Measurements from ENCODE around the gene SEL1L2.
A peak's percentile ranks its signal among the peaks of the same experiment; 100 is the strongest.
"Not testable (repeated sequence)": the region's sequence is repeated elsewhere in the genome, so short reads cannot be mapped to it uniquely, and the experiment has no call there.

The SEL1L2 gene, protein sequence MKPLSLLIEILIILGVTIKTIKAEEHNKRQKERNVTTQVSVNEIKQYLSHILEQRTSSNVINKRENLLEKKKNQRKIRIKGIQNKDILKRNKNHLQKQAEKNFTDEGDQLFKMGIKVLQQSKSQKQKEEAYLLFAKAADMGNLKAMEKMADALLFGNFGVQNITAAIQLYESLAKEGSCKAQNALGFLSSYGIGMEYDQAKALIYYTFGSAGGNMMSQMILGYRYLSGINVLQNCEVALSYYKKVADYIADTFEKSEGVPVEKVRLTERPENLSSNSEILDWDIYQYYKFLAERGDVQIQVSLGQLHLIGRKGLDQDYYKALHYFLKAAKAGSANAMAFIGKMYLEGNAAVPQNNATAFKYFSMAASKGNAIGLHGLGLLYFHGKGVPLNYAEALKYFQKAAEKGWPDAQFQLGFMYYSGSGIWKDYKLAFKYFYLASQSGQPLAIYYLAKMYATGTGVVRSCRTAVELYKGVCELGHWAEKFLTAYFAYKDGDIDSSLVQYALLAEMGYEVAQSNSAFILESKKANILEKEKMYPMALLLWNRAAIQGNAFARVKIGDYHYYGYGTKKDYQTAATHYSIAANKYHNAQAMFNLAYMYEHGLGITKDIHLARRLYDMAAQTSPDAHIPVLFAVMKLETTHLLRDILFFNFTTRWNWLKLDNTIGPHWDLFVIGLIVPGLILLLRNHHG

DNA sequence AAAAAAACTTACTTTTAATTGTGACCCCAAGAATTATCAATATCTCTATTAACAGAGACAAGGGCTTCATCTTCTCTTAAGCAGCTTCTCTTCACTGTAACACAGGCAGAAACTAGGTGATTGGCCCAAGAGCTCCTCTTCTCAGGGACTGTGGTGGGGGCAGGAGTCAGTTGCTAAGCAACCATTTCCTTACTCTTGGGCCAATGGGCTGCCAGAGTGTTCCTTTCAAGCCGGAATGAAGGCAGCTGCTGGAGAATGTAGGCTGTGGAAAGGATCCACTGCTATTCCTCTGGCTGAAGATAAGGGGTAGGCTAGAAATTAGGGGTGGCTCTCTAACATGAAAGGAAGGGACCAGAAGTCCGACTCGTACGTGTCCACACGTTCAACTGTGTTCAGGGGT, at the start of gene SEL1L2:
Gene SEL1L2 (minus strand): TSS at position 150 of the 400 bp plus-strand sequence. CDS start 80 bp downstream, at position 70.
- DNase-seq: no peak

DNA sequence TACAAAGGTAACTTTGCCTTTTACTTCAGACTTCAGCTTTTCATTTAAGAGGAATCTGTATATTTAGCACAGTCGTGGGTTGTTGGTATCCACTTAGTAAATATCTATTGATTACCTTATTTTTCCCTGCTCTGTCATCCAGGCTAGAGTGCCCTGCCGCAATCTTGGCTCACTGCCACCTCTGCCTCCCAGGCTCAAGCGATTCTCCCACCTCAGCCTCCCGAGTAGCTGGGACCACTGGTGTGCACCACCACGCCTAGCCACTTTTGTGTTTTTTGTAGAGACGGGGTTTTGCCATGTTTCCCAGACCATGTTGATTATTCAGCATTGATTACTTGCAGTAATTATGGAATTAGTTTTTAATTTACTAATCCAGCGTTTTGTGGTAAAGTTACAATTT, 46.2 kb upstream of the SEL1L2 start:
- no peak for DNase-seq

DNA sequence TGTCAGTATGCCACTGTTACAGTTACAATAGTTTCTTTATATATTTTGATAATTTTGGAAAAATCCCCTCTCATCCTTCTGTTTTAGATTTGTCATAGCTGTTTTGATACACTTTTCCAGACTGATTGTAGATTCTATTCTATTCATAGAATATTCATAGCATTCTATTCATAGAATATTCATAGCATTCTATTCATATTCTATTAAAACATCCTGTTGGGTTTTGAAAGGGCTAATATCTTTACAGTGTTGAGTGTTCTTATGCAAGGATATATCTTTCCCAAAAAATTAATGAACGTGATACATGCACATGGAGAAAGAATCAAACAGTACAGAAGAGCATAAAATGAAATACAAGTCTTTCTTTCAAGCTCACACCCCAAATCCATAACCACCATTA, 42.9 kb upstream of the SEL1L2 start:
- DNase-seq: no peak

DNA sequence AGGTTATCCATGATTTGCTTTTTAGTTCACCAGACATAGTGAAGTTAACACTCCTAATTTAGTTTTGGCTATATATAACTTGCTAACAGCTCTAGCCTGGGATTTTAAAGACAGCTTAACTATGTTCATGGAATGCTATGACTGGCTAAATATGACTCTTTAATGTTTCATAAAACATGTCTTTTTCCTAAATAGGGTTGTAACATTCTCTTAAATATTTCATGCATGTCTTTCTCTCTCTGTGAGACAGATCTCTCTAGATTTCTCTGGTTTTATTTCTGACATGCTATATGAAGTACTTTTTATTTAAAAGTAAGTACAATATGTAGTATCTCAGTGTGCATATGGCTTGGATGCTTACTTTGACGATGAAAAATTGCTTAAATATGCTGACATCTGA, 40.6 kb upstream of the SEL1L2 start:
- no peak for DNase-seq

DNA sequence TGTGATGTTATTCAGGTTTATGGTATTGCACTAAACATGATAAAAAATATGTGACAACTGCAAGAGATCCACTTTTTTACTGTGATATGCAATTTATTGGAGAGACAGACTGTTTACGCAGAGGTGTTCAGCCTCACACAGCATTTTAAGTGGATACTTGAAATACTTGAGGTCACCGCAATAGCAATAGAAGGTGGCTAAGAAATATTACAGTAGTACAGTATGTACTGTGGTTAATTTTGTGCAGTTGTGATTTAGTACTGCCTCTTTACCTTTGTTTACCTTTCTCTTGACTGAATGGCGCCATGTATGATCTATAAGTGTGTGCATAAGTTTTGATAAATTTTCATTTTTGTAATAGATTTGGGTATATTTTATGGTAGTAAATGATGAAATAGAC, 22.3 kb upstream of the SEL1L2 start:
- DNase-seq: no peak

DNA sequence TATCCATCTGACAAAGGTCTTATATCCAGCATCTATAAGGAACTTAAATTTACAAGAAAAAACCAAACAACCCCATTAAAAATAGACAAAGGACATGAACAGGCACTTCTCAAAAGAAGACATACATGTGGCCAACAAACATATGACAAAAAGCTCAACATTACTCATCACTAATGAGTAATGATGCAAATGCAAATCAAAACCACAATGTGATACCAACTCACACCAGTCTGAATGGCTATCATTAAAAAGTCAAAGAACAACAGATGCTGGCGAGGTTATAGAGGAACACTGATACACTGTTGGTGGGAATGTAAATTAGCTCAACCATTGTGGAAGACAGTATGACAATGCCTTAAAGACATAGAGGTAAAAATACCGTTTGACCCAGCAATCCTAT, 18.8 kb upstream of the SEL1L2 start:
- no peak for DNase-seq

DNA sequence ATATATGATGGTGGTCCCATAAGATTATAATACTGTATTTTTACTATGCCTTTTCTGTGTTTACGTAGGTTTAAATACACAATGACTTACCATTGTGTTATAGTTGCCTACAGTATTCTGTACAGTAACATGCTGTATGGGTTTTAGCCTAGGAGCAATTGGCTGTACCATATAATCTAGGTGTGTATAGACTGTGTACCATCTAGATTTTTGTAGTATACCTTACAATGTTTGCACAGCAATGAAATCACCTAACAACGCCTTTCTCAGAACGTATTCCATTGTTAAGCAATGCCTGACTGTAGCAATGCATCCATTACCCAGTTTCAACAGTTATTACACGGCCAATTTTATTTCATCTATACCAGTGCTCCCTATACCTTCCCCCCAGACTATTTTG, 15.6 kb upstream of the SEL1L2 start:
- DNase-seq: no peak

DNA sequence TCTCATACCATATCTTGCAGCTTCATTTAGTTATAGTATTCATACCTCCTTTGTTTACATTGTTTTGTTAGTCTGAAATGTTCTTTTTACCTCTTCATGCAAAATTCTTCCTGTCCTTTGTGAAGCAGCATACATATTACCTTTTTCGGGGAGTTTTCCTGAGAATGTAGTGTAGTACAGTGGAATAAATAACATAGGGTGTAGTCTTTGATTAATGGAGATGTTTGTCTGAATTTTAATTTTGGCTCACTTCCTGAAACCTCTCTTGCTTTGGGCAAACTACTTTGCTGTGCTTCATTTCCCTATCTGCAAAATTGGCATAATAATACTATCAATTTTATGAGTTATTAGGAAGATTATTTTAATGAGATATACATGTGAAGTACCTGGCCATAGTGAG, 10.5 kb upstream of the SEL1L2 start:
- DNase-seq: no peak

DNA sequence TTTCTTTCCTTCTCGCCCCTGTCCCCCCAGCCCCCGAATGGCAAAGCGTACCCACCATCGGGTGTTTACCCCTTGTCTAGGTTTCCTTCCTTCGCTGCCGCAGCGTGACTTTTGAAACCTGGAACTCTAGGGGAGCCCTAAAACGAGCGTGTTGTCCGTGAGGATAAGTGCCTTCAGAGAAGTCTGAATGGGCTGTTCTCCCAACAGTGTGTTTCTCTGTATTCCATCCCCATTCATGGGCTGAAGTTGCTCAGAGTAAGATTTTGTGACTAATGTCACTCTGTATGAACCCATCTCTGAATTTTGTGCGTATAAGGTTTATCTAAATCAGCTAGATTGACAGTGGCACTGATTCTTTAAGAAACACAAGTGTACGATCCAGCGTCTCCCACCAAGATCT, 5.9 kb upstream of the SEL1L2 start:
- peak in 7 of 56 donors; percentile 8 to 42 (median 18) for DNase-seq

DNA sequence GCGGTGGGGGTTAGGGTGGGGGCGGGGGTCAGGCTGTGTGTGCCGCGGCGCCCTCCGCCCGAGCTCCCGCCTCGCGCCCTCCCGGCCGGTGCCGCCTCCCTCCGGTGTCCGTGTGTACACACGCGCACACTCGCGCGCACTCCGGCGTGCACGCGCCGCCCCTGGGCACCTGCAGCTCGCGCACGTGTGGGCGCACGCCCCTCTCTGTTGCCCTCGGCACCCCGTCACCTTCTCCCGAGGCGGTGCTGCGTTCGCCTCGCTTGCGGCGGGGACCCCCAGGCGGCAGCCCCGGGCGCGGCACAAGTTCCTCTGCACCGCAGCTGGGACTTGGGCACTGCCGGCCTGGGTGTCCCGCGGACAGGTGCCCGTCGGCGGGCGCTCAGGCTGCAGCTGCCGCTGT, 5.4 kb upstream of the SEL1L2 start:
- peak in 36 of 56 donors; percentile 8 to 60 (median 22) for DNase-seq

DNA sequence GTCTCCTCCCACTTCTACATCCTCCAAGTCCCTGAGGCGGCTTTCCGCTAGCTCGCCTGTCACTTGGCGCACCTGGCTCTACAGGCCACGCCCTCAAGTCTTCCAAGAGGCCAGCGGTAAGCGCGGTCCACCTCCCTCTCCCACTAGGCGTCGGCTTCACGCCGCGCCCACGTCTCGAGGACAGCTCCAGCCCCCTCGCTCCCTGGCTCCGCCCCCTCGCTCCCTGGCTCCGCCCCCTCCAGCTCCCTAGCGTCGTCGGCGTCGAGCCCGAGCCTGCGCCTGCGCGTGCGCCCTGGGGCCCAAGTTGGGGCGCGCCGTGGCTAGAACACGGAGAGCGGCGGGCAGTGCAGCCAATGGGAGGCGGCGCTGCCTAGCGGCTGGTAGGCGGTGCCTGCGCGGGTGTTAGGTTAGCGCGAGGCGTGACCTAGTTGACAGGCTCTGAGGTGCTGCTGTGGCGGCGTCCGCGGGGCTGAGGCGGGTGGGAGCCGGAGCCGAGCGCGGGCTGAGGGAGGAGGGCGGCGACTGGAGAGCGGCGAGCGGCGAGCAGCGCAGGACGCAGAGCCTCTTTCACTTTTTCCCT, 4.8 kb upstream of the SEL1L2 start, which contains the start of gene MACROD2:
Gene MACROD2 (plus strand): TSS at position 431 of the 580 bp plus-strand sequence.
- DNase-seq: peak; percentile 22 to 97 (median 81)

DNA sequence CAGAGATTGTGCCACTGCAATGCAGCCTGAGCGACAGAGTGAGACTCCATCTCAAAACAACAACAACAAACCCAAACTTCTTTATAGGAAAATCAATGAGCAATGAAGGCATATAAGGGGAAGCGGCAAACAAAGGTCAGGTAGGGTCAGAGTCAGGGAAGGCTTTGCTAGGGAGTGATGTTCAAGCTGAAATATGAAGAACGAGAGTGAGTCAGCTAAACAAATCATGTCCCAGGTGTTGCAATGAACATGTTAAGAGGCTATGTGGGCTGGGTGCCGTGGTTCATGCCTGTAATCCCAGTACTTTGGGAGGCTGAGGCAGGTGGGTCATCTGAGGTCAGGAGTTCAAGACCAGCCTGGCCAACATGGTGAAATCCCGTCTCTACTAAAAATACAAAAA, 1.5 kb upstream of the SEL1L2 start:
- DNase-seq: not testable (repeated sequence)

DNA sequence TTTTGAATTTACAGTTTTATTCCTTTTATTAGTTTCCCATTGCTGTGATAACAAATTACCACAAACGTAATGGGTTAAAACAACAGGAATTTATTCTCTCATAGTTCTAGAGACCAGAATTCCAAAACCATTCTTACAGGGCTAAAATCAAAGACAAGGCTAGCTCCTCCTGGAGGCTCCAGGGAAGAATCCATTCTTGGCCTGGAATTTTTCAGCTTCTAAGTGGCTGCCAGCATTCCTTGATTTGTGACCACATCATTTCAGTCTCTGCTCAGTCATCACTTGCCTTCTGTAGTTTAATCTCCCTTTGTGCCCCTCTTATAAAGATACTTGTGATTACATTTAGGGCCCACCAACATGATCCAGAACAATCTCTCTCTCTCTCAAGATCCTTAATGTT, 897 bp upstream of the SEL1L2 start:
- DNase-seq: no peak

DNA sequence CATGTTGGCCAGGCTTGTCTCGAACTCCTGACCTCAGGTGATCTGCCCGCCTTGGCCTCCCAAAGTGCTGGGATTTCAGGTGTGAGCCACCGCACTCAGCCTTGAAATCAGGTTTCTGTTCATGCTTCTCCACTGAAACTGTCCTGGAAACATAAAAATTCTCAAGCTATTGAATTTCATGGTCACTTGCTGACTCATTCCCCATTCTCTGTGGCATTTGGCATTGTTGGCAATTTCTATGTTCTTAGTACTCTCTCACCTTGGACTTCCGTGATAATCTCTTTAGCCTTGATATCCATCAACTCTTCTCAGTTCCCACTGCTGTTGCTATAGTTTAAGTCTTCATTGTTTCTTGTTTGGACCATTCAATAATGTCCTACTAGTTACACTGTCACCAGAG, 6.2 kb downstream of the SEL1L2 start:
- no peak for DNase-seq

DNA sequence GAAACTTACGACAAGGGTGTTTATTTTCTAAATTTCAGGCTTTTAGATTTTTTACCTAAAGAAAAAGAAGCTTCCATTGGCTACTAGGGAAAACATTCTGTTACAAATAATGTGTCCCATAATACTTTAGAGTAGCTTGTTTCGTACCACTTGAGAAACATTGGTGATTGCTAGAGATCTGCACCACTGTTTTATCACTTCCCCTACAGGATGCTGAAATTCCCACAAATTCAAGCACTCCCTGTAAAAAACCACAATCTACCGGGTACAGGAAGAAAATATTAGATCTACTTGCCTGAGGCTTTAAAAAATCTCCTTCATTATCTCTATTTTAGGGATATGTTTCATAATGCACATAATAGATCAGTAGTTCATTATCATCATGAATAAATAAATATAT, 29.9 kb downstream of the SEL1L2 start:
- DNase-seq: no peak

DNA sequence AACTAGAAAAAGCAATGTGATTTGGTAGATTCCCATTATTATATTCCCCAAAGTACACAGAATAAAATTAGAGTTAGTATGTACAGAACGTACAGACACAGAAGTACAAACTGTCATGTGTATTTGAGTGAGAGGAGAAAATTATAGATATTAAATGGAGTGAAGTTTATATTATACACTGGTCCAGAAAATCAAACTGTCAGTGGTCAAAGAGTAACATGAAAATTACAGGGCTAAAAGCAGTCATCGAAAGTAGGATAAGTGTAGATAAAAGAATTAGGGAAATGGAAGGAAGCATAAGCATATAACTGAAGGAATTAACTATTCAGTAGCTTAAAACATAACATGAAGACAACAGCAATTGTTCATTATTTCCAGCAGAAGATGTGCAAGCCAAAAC, 30.3 kb downstream of the SEL1L2 start:
- DNase-seq: no peak

DNA sequence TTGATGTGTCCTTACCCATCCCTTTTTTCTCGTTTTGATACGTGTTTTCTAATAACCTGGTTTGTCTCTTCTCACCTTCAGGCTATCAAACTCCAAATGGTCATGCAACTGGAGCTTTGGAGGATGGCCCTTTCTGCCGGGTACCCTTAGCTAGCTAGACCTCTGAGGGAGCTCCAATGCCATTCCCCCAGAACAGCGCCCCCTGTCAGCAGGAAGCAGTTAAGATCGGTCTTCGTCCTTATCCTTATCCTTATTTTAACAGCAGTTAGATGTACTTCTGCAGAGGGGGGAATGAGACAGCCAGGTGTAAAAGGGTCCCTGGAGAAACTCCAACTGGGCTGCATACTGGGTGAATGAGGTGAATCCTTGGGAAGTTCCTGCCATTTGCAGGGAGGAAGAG, 37.2 kb downstream of the SEL1L2 start:
- DNase-seq: no peak

DNA sequence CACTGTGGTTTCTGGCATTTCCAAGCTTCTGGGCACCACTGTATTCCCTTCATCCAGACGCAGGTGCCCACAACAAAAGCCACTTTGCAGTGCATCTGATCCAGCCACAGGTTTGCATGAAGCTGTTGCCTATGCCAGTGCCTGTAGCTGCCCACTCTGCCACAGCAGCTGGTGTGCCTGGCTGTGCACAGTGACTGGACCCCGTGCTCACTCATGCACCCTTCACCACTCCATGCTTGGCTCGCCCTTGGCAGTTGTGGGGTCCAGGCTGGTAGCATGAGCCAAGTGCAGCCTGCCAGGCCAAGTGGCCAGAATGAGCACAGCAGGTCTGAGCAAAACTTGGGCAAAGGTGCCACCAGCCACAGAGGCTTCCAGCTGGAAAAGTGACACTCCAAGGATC, 42.7 kb downstream of the SEL1L2 start:
- no peak for DNase-seq

DNA sequence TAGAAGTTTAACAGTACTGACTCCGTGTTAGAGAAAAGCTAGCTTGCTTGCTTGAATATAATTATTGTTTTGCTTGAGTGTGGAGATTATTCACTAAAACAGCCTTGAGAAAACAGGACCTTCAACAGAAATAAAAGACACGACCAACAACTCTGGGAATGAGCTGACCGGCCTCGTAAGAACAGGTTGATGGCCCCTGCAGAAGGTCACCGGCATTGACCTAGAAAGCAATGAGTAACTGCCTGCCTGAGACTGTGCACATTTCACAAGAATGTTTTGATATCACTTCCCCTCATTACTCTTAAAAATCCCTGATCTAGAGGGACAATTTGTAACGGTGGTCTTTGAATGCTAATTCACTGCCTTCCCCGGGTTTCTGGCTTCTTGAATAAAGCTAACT, 49.4 kb downstream of the SEL1L2 start:
- DNase-seq: no peak

DNA sequence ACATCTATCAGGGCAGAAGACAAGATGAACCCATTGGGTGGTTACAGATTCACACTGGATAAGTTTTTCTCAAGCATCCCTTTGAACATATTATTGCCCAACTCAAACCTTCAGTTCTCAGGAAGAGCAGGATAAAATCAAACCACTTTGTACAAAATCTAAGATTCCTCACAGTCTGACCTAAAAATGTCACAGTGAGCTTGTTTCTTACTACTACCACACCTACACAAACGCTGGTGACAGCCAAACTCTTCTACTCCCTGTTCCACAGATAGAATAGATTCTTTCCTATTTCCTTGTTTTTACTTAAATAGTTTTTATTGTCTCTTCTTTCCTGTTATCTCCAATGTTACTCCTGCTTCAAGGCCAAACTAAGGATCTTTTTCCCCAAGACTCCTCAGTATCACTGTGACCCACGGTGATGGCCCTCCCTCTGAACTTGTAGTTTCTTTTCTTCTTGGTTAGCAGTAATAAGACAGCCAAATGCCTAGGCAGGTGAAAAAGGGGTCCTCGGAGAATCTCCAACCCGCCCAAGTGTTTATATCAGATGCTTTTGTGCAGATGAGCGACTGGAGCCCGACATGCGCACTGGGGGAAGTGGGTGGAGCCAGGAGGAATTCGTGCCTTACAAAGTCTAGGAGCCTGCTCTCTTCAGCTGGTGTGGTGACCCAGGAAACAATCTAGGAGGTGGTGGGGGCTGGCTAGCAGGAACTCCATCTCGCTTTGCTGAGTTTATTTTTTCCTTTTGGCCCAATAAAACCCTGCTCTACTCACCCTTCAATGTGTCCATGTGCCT, 53.4 kb downstream of the SEL1L2 start:
- DNase-seq: no peak

DNA sequence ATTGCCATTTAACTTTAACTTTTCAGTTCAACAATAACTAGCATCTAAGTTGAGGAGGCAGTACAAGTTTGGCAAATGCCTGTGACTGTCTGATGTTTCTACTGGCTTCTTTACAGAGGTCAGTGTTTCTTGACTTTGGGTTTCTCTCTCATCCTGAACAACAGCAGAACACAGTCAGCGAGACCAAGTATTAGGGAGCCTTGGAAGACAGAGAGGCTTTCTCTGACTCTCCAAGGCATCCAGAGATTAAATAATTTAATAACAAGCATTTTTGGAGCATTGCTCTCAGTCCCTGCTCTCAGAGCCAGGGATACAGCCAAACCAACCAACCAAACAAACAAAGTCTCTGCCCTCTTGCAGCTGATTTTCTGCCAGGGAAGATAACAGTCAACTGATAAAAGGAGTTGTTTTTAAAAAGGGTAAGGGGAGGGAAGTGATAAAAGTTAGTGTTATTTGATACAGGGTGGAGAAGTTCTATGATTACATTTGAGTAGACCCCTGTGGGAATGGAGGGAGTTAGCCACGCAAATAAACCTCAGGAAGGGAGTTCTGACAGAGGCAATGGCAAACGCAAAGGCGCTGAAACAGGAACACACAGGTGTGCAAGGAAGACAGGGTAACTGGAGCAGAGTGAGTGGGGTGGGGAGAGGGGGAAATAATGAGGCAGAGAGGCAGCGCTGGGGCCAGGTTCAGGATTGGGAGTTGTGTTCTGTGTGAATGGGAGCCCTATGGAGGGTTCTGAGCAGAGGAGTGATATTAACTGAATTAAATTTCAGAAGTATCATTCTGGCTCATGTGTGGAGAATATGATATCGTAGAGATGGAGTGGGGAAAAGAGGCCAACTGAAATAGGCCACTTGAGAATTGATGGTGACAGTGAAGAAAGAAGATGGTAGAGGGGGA, 55.2 kb downstream of the SEL1L2 start:
- DNase-seq: no peak

Measured in amygdala (tissue), 56 donors.